HCT116 (cell line): ENCODE results near the gene ATP6V0C. TPM values are rescaled to one million over a fixed set of nuclear protein-coding genes. Genes with fewer than 3 reads are reported as not detected.

Experiments used
- ATAC-seq: fragments of 200-7000 bp; cut with Tn5 transposase; 2 replicates; pipeline ENCODE4 v1.9.1; 2020; ENCODE audit warnings: mild to moderate bottlenecking, moderate library complexity
- BruUV-seq: library from RNA; stranded (reverse); fragments of 400-500 nt; replicated peaks from 2 replicates; lab custom pipeline; 2021; lab: Mats Ljungman, UMichigan
- CTCF ChIA-PET: fragments of 300-600 bp; sonication (Branson Sonifier 250); formaldehyde crosslinking; loops from one replicate; lab custom pipeline; 2021; ENCODE audit warnings: antibody characterized with exemption; lab: Charles Lee
- POLR2A ChIA-PET: fragments of 300-600, 350-600 bp; sonication (Branson Sonifier 250); formaldehyde crosslinking; loops from one replicate; lab custom pipeline; 2021; ENCODE audit warnings: antibody characterized with exemption; lab: Charles Lee
- RAD21 ChIA-PET, 2 experiments: fragments of 300-600 bp; sonication (Branson Sonifier 250); formaldehyde crosslinking; loops; one replicate each; lab custom pipeline; 2023; ENCODE audit warnings: low total read pairs in 2 of 2; ENCODE audit not compliant: uncharacterized antibody in 2 of 2, unreplicated experiment in 2 of 2, low non-redundant PET in 1 of 2; lab: Charles Lee
- DNase-seq: peaks from one replicate; pipeline ENCODE4 v3.0.0-alpha.2; 2010; ENCODE audit warnings: low read depth, low spot score
- H2AFZ ChIP-seq: fragments of 200-600 bp; shearing (Covaris generic), sonication (generic); 2 replicates; pipeline ENCODE4 v1.6.1; 2017; ENCODE audit warnings: low read depth, mixed run types, mixed read lengths, antibody characterized with exemption, low read length; ENCODE audit not compliant: poor library complexity, severe bottlenecking
- H3K27ac ChIP-seq: 2 replicates; pipeline ENCODE4 v1.5.1; 2012; ENCODE audit warnings: low read depth, low read length
- H3K27me3 ChIP-seq: fragments of 200-600 bp; sonication (generic); 2 replicates; pipeline ENCODE4 v1.6.1; 2016; ENCODE audit warnings: mixed run types, low read length, mixed read lengths; ENCODE audit not compliant: insufficient read depth
- H3K36me3 ChIP-seq, 2 experiments: fragments of 200-500 bp in 1 of 2; fragments of 200-600 bp in 1 of 2; sonication (Bioruptor generic) in 1 of 2; sonication (generic) in 1 of 2; 2 replicates each; pipeline versions ENCODE4 v1.5.1 to v1.6.1; 2014 to 2016; ENCODE audit warnings: low read length in 2 of 2, inconsistent platforms in 1 of 2, mixed read lengths in 1 of 2, mixed run types in 1 of 2; ENCODE audit not compliant: insufficient read depth in 2 of 2, control insufficient read depth in 1 of 2
- H3K4me1 ChIP-seq, 2 experiments: fragments of 200-600 bp in 1 of 2; sonication (generic) in 1 of 2; 2 replicates each; pipeline versions ENCODE4 v1.5.1 to v1.6.1; 2012 to 2017; ENCODE audit warnings: low read length in 2 of 2, inconsistent platforms in 1 of 2, mild to moderate bottlenecking in 1 of 2, mixed read lengths in 1 of 2, mixed run types in 1 of 2, moderate library complexity in 1 of 2; ENCODE audit not compliant: insufficient read depth in 2 of 2, control insufficient read depth in 1 of 2
- H3K4me2 ChIP-seq: fragments of 200-600 bp; sonication (generic); 2 replicates; pipeline ENCODE4 v1.6.1; 2017; ENCODE audit warnings: mixed run types, low read length, mixed read lengths
- H3K4me3 ChIP-seq, 2 experiments: fragments of 200-600 bp in 1 of 2; sonication (generic) in 1 of 2; replicated peaks in 1 of 2; 2 replicates each; pipeline ENCODE4 v1.5.1; 2011 to 2016; ENCODE audit warnings: low read length in 2 of 2, control low read depth in 1 of 2, low read depth in 1 of 2, mild to moderate bottlenecking in 1 of 2, mixed read lengths in 1 of 2, mixed run types in 1 of 2
- H3K79me2 ChIP-seq: fragments of 200-600 bp; sonication (generic); 2 replicates; pipeline ENCODE4 v1.6.1; 2017; ENCODE audit warnings: mild to moderate bottlenecking, mixed run types, low read length, moderate library complexity, mixed read lengths; ENCODE audit not compliant: insufficient read depth
- H3K9ac ChIP-seq: fragments of 200-600 bp; sonication (generic); 2 replicates; pipeline ENCODE4 v1.6.1; 2016; ENCODE audit warnings: low read length, mixed read lengths
- H3K9me2 ChIP-seq: fragments of 200-600 bp; sonication (generic), shearing (Covaris generic); 2 replicates; pipeline ENCODE4 v1.6.1; 2017; ENCODE audit warnings: mixed run types, mild to moderate bottlenecking, moderate library complexity; ENCODE audit not compliant: insufficient read depth
- H3K9me3 ChIP-seq, 2 experiments: fragments of 200-500 bp in 1 of 2; fragments of 200-600 bp in 1 of 2; sonication (Bioruptor generic) in 1 of 2; sonication (generic) in 1 of 2; 2 replicates each; pipeline ENCODE4 v1.6.1; 2014 to 2017; ENCODE audit warnings: low read length in 2 of 2, mixed read lengths in 2 of 2, inconsistent platforms in 1 of 2, low read depth in 1 of 2, mild to moderate bottlenecking in 1 of 2, mixed run types in 1 of 2, moderate library complexity in 1 of 2; ENCODE audit not compliant: control insufficient read depth in 1 of 2, insufficient read depth in 1 of 2
- H4K20me1 ChIP-seq: fragments of 200-600 bp; sonication (generic), shearing (Covaris generic); 2 replicates; pipeline ENCODE4 v1.6.1; 2017; ENCODE audit warnings: mixed run types, mild to moderate bottlenecking, moderate library complexity; ENCODE audit not compliant: insufficient read depth
- CBX3 ChIP-seq: IDR thresholded peaks from 2 replicates; pipeline ENCODE4 v1.6.1; 2012; ENCODE audit warnings: low read depth
- EZH2phosphoT487 ChIP-seq: fragments of 200-600 bp; IDR thresholded peaks from 2 replicates; pipeline ENCODE4 v1.6.1; 2018; ENCODE audit warnings: antibody characterized with exemption, borderline replicate concordance
- JUND ChIP-seq: IDR thresholded peaks from 2 replicates; pipeline ENCODE4 v1.6.1; 2012
- SRF ChIP-seq: IDR thresholded peaks from 2 replicates; pipeline ENCODE4 v1.6.1; 2012; ENCODE audit warnings: low read depth
- YY1 ChIP-seq: IDR thresholded peaks from 2 replicates; pipeline ENCODE4 v1.6.1; 2011; ENCODE audit warnings: low read length, low read depth, moderate library complexity, mild to moderate bottlenecking; ENCODE audit not compliant: insufficient replicate concordance; ENCODE audit errors: extremely low read depth
- ZNF274 ChIP-seq: fragments of 200-500 bp; sonication (Bioruptor generic); IDR thresholded peaks from 2 replicates; pipeline ENCODE4 v1.6.1; 2014; ENCODE audit warnings: mild to moderate bottlenecking, low read depth, low read length, inconsistent platforms
- intact Hi-C: fragments of 100-400 bp; cut with micrococcal nuclease; formaldehyde crosslinking; loops from 2 replicates; pipeline ENCODE4 v1.10.0; 2022
- total RNA-seq: library from RNA; stranded (reverse); gene quantifications from one replicate; pipeline ENCODE4 v1.2.1, GENCODE V29; 2021; ENCODE audit not compliant: unreplicated experiment
- TF ChIP-seq, protein P1 (sequence below): IDR thresholded peaks from 2 replicates; pipeline ENCODE4 v1.6.1; 2011; ENCODE audit warnings: mild to moderate bottlenecking, low read length, moderate library complexity; ENCODE audit not compliant: insufficient replicate concordance; ENCODE audit errors: extremely low read depth
- TF ChIP-seq, protein P2 (sequence below): IDR thresholded peaks from 2 replicates; pipeline ENCODE4 v1.6.1; 2012; ENCODE audit warnings: low read depth

Gene ATP6V0C
- total RNA-seq, 1 experiment from 2014 or later, result 187 TPM

DNA sequence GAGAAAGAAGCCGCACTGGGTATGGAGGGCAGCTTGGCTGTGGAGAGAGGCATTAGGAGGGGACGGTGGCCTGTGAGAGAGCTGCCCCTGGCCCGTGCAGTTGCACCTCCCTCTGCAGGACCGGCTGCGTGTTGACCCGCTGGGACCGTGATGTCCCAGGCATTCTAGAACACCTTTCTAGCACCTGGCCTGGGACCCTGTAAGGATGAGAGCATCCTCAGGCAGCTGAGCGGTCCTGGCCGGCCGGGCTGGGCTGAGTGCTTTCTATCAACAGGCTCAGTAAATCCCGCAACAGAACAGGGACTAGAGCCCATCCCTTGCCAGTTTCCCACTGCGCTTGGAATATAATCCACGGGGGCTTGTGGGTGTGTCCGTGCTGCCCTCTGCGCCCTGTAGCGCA lies 24.2 kb upstream of the ATP6V0C start:
- ChIA-PET RAD21 (no interaction called here), POLR2A (no interaction called here), CTCF (no interaction called here)
- no peak for TF ChIP-seq SRF
- no peak for TF ChIP-seq ZNF274
- TF ChIP-seq, protein P1, sequence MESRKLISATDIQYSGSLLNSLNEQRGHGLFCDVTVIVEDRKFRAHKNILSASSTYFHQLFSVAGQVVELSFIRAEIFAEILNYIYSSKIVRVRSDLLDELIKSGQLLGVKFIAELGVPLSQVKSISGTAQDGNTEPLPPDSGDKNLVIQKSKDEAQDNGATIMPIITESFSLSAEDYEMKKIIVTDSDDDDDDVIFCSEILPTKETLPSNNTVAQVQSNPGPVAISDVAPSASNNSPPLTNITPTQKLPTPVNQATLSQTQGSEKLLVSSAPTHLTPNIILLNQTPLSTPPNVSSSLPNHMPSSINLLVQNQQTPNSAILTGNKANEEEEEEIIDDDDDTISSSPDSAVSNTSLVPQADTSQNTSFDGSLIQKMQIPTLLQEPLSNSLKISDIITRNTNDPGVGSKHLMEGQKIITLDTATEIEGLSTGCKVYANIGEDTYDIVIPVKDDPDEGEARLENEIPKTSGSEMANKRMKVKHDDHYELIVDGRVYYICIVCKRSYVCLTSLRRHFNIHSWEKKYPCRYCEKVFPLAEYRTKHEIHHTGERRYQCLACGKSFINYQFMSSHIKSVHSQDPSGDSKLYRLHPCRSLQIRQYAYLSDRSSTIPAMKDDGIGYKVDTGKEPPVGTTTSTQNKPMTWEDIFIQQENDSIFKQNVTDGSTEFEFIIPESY, result no peak
- TF ChIP-seq, protein P2, sequence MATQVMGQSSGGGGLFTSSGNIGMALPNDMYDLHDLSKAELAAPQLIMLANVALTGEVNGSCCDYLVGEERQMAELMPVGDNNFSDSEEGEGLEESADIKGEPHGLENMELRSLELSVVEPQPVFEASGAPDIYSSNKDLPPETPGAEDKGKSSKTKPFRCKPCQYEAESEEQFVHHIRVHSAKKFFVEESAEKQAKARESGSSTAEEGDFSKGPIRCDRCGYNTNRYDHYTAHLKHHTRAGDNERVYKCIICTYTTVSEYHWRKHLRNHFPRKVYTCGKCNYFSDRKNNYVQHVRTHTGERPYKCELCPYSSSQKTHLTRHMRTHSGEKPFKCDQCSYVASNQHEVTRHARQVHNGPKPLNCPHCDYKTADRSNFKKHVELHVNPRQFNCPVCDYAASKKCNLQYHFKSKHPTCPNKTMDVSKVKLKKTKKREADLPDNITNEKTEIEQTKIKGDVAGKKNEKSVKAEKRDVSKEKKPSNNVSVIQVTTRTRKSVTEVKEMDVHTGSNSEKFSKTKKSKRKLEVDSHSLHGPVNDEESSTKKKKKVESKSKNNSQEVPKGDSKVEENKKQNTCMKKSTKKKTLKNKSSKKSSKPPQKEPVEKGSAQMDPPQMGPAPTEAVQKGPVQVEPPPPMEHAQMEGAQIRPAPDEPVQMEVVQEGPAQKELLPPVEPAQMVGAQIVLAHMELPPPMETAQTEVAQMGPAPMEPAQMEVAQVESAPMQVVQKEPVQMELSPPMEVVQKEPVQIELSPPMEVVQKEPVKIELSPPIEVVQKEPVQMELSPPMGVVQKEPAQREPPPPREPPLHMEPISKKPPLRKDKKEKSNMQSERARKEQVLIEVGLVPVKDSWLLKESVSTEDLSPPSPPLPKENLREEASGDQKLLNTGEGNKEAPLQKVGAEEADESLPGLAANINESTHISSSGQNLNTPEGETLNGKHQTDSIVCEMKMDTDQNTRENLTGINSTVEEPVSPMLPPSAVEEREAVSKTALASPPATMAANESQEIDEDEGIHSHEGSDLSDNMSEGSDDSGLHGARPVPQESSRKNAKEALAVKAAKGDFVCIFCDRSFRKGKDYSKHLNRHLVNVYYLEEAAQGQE, result no peak
- TF ChIP-seq JUND, result no peak
- no peak for TF ChIP-seq EZH2phosphoT487
- TF ChIP-seq YY1, result no peak
- TF ChIP-seq CBX3, result no peak
- H3K9ac ChIP-seq, result no peak overlapping the region
- H3K27me3 ChIP-seq, result no peaks in the 10 kb centered on the region
- H3K27ac ChIP-seq, result no peak overlapping the region
- no peaks in the 10 kb centered on the region for H3K4me1 ChIP-seq
- no peaks in the 10 kb centered on the region for H3K9me3 ChIP-seq
- no peaks in the 10 kb centered on the region for H3K9me2 ChIP-seq
- H3K4me3 ChIP-seq, result no peak overlapping the region
- no peaks in the 10 kb centered on the region for H4K20me1 ChIP-seq
- no peak overlapping the region for H2AFZ ChIP-seq
- ATAC-seq, result no peak; the same call in 1 of the 2 replicates
- H3K36me3 ChIP-seq, result no peaks in the 10 kb centered on the region; a peak in 1 of 4 replicates
- intact Hi-C loops, result no loop called here
- no peak for DNase-seq
- no TSS peak for BruUV-seq
- no peak overlapping the region for H3K4me2 ChIP-seq
- peaks cover 17% of the 10 kb centered on the region; the same call in 1 of the 2 replicates for H3K79me2 ChIP-seq
